Breast epithelium (tissue), 4 donors: ENCODE results near the gene YAP1. TPM values are rescaled to one million over a fixed set of nuclear protein-coding genes. Genes with fewer than 3 reads are reported as not detected.

Source experiments
- DNase-seq, 2 donors: peaks; one replicate each; pipeline ENCODE4 v3.0.0-alpha.2; 2019; ENCODE audit warnings: low spot score in 2 of 2
- H3K27ac ChIP-seq, 2 donors: fragments of 200-600 bp; sonication (generic) in 1 of 2; one replicate each; pipeline ENCODE4 v1.5.1; 2016 to 2019; ENCODE audit warnings: mild to moderate bottlenecking in 1 of 2
- H3K27me3 ChIP-seq, 2 donors: fragments of 200-600 bp; sonication (generic) in 1 of 2; one replicate each; pipeline versions ENCODE4 v1.5.1 to v1.6.0; 2017 to 2019; ENCODE audit warnings: control low read depth in 1 of 2, mild to moderate bottlenecking in 1 of 2
- H3K36me3 ChIP-seq: fragments of 200-600 bp; one replicate; pipeline ENCODE4 v1.5.1; 2019
- H3K4me1 ChIP-seq, 2 donors: fragments of 200-600 bp; sonication (generic); one replicate each; pipeline ENCODE4 v1.5.1; 2016 to 2019; ENCODE audit warnings: control low read depth in 1 of 2
- H3K4me3 ChIP-seq, 3 donors: fragments of 200-600 bp; sonication (generic); 1 replicate in 2 of 3; 2 replicates in 1 of 3; pipeline ENCODE4 v1.5.1; 2016 to 2019; ENCODE audit warnings: mild to moderate bottlenecking in 3 of 3, moderate library complexity in 2 of 3
- H3K9me3 ChIP-seq, 2 donors: fragments of 200-600 bp; sonication (generic) in 1 of 2; one replicate each; pipeline ENCODE4 v1.5.1; 2016 to 2019; ENCODE audit warnings: control low read depth in 1 of 2
- CTCF ChIP-seq, 3 donors: fragments of 450-650 bp; IDR thresholded peaks; one replicate each; pipeline ENCODE4 v1.5.1; 2016 to 2017; ENCODE audit warnings: antibody characterized with exemption in 3 of 3, mild to moderate bottlenecking in 3 of 3, moderate library complexity in 3 of 3
- POLR2A ChIP-seq: fragments of 450-650 bp; IDR thresholded peaks from one replicate; pipeline ENCODE4 v1.6.1; 2016; ENCODE audit warnings: antibody characterized with exemption, mild to moderate bottlenecking, moderate library complexity
- POLR2AphosphoS5 ChIP-seq, 3 donors: sonication (generic); formaldehyde crosslinking; IDR thresholded peaks; one replicate each; pipeline ENCODE4 v1.6.1; 2017; ENCODE audit warnings: antibody characterized with exemption in 3 of 3
- intact Hi-C: fragments of 100-400 bp; cut with DNase I; formaldehyde crosslinking; loops from one replicate; pipeline ENCODE4 v1.15.1; 2023; ENCODE audit warnings: low total_unique reads
- total RNA-seq, 3 donors: library from RNA; depleted of rRNA; stranded (reverse); fragments of >200 nt; gene quantifications; one replicate each; pipeline ENCODE4 v1.1.0, GENCODE V29; 2016

The YAP1 gene
- total RNA-seq, 3 donors from 2014 or later = 179 to 215 (median 184) TPM

GRCh38 chr11:102148059-102148458 is 37.8 kb downstream of the YAP1 start:
- H3K4me3 ChIP-seq = no peak overlapping the region
- no peak overlapping the region for H3K27ac ChIP-seq
- DNase-seq = no peak
- H3K9me3 ChIP-seq = no peaks in the 10 kb centered on the region
- H3K4me1 ChIP-seq = peaks cover 0 to 5% of the 10 kb centered on the region in 2 donors
- no peak for TF ChIP-seq CTCF (IDR thresholded peaks at IDR 0.05)
- no peak for TF ChIP-seq POLR2AphosphoS5 (IDR thresholded peaks at IDR 0.05)
- no peak for TF ChIP-seq POLR2A
- H3K27me3 ChIP-seq = no peaks in the 10 kb centered on the region
- H3K36me3 ChIP-seq = no peaks in the 10 kb centered on the region
- intact Hi-C loops = no loop called here

- Histone ChIP-seq H3K36me3 (no peaks in the 10 kb centered on the region), H3K27me3 (no peaks in the 10 kb centered on the region), H3K4me1 (peaks cover 0 to 7% of the 10 kb centered on the region in 2 donors), H3K9me3 (no peaks in the 10 kb centered on the region), H3K4me3 (no peak overlapping the region), H3K27ac (no peak overlapping the region)
- intact Hi-C loops = no loop called here
- DNase-seq = no peak
- TF ChIP-seq CTCF (IDR thresholded peaks at IDR 0.05) (no peak), POLR2A (no peak), POLR2AphosphoS5 (IDR thresholded peaks at IDR 0.05) (no peak)
These were observed 41.7 kb downstream of the YAP1 start for GRCh38 chr11:102151784-102152525.

- TF ChIP-seq CTCF (IDR thresholded peaks at IDR 0.05) = no peak
- TF ChIP-seq POLR2AphosphoS5 (IDR thresholded peaks at IDR 0.05) = no peak
- TF ChIP-seq POLR2A = no peak
- H3K36me3 ChIP-seq = no peaks in the 10 kb centered on the region
- H3K27ac ChIP-seq = no peak overlapping the region
- no peak overlapping the region for H3K4me3 ChIP-seq
- intact Hi-C loops = no loop called here
- no peaks in the 10 kb centered on the region for H3K9me3 ChIP-seq
- H3K27me3 ChIP-seq = no peaks in the 10 kb centered on the region
- DNase-seq = no peak
- H3K4me1 ChIP-seq = peaks cover 0 to 14% of the 10 kb centered on the region in 2 donors
These were observed 42.8 kb downstream of the YAP1 start for GRCh38 chr11:102153082-102153481.

GRCh38 chr11:102154806-102155205 is 44.6 kb downstream of the YAP1 start:
- Histone ChIP-seq H3K27me3 (no peaks in the 10 kb centered on the region), H3K4me3 (no peak overlapping the region), H3K9me3 (no peaks in the 10 kb centered on the region), H3K27ac (peak overlapping the region in 1 of 2 donors; percentile 8), H3K36me3 (no peaks in the 10 kb centered on the region), H3K4me1 (peaks cover 0 to 14% of the 10 kb centered on the region in 2 donors)
- no peak for TF ChIP-seq CTCF (IDR thresholded peaks at IDR 0.05)
- no peak for DNase-seq
- intact Hi-C loops = no loop called here

- no peaks in the 10 kb centered on the region for H3K36me3 ChIP-seq
- no peak overlapping the region for H3K4me3 ChIP-seq
- H3K9me3 ChIP-seq = no peaks in the 10 kb centered on the region
- intact Hi-C loops = no loop called here
- H3K27me3 ChIP-seq = no peaks in the 10 kb centered on the region
- no peak for DNase-seq
- TF ChIP-seq POLR2AphosphoS5 (IDR thresholded peaks at IDR 0.05) = no peak
- no peak for TF ChIP-seq CTCF (IDR thresholded peaks at IDR 0.05)
- no peak for TF ChIP-seq POLR2A
- H3K27ac ChIP-seq = peak overlapping the region in 1 of 2 donors; percentile 37
- H3K4me1 ChIP-seq = peaks cover 0 to 14% of the 10 kb centered on the region in 2 donors
These were observed 45.4 kb downstream of the YAP1 start for GRCh38 chr11:102155676-102156075.
